HG03280 (cell line): ENCODE results near the gene CREM.
A peak's percentile ranks its signal among the peaks of the same experiment; 100 is the strongest.
"Not testable (repeated sequence)": the region's sequence is repeated elsewhere in the genome, so short reads cannot be mapped to it uniquely, and the experiment has no call there.

ENCODE experiments used
- ATAC-seq: cut with Tn5 transposase; IDR thresholded peaks from one replicate; pipeline ENCODE4 v1.9.1; 2021; ENCODE audit warnings: mild to moderate bottlenecking, moderate library complexity; ENCODE audit not compliant: unreplicated experiment

CREM gene

DNA sequence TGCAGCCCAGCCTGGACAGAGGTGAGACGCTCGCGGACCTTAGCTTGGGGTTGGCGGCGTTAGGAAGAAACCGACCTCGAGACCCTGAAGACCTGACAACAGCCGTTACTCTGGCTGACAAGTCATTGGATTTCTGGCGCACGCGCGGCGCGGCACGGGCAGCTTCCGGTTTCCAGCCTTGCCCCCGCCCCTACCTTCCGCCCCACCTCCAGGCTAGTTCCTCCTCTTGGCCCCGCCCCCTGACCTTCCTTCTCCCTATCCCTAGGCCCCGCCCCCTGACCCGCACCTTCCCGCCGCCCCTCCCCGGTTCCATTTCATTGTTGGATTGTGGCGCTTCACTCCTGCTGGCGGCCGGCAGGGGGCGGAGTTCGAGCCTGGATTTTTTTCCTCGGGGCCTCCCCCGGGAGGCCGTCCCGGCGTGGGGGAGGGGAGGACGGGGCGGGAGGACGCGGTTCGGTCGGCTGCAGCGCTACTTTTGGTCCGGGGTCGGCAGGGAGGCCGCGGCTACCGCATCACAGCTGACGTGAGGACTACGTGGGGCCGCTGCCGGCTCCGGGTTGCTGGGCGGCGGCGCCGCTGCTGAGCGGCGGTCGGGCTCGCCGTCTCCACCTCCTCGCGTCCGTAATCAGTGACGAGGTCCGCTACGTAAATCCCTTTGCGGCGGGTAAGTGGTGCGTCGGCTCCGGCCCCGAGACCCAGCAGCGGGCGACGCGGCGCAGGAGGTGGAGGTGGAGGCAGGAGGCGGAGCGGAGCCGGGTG lies at the start of gene CREM:
CREM (plus strand) TSS at position 317 of the 759 bp plus-strand sequence. CDS start 10,990 bp downstream, outside the sequence.
- peak; percentile 74 for ATAC-seq

GRCh38 chr10:35079265-35079664 lies 47.4 kb upstream of the CREM start:
- ATAC-seq: no peak

- no peak for ATAC-seq
These were observed 46.9 kb upstream of the CREM start for GRCh38 chr10:35079763-35080162.

GRCh38 chr10:35080261-35080660 lies 46.4 kb upstream of the CREM start:
- not testable (repeated sequence) for ATAC-seq

- ATAC-seq: no peak
These were observed 43.4 kb upstream of the CREM start for GRCh38 chr10:35083242-35083641.

GRCh38 chr10:35089611-35090161 lies 37.0 kb upstream of the CREM start:
- ATAC-seq: peak; percentile 23

GRCh38 chr10:35090162-35090954 lies 36.3 kb upstream of the CREM start, which contains the start of gene CUL2:
CUL2 (minus strand) TSS chr10:35090341; CDS start chr10:35071317, 19,024 bp downstream.
- peak; percentile 97 for ATAC-seq

DNA sequence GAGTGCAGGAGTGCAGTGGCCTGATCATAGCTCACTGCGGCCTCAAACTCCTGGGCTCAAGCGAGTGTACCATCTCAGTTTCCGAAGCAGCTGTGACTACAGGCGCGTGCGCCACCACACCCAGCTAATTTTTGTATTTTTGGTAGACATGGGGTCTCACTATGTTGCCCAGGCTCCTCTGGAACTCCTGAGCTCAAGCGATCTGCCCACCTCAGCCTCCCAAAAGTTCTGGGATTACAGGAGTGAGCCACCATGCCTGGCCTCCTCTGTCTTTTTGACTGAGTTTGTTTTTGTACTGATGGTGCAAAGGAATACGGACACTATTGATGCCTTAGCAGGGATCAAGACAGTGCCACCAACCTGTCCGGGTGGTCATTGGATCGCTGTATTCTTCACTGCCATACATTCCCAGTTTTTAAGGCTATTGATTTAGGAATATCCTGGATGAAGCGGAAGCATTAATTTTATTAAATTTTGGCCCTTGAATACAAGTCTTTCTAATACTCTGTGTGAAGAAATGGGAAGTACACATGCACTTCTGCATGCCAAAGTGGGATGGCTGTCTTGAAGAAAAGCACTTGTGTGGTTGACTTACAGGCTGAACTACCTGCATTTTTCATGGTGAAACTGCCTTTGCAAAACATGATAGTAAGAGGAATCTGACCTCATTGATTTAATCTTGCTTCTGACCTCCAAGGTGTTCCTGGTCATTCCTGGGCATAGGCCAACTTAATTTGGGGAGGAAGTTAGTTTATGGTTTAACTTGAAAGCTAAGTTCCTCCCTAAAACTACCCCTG lies 34.5 kb upstream of the CREM start:
- ATAC-seq: no peak

DNA sequence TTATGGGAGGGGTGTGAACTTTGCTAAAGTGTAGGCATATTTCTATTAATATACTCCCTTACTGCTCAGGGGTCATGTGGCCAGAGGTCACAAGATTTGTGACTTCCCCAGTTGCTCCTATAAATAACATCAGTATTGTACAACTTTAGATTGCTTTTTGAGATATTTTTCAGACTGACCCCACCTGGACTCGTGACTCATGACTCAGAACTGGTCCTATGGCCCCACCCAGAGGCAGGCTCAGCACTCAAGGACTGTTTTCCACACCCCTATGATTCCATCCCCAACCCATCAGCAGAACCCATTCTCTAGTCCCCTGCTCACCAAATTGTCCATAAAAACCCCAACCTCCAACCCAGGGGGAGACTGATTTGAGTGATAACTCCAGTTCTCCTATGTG lies 33.8 kb upstream of the CREM start:
- no peak for ATAC-seq

GRCh38 chr10:35096312-35096711 lies 30.3 kb upstream of the CREM start:
- ATAC-seq: no peak

DNA sequence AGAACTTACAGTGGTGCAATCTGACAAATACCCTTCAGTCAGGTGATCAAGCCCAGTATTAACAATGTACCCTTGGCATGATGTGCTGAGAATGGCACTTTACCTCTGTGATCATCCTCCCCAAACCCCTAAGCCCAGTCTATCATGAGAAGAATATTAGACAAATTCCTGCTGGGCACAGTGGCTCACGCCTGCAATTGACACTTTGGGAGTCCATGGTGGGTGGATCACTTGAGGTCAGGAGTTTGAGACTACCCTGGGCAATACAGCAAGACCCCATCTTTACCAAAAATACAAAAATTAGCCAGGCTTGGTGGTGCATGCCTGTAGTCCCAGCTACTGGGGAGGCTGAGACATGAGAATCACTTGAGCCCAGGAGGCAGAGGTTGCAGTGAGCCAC lies 29.1 kb upstream of the CREM start:
- no peak for ATAC-seq

DNA sequence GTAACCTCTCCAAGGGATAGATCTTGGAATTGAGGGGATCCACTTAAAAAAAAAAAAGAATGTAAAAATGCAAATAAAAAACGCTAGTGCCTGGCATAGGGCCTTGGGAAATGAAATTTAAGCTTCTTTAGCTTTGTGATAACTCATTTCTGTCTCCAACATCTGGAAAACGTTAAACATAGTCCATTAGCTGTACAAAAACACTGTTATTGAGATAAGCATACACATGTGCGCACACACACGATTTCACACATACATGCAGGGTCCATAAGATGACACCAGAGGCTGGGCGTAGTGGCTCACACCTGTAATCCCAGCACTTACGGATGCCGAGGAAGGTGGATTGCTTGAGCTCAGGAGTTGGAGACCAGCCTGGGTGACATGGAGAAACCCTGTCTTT lies 22.8 kb upstream of the CREM start:
- ATAC-seq: no peak

- ATAC-seq: no peak
These were observed 14.1 kb upstream of the CREM start for GRCh38 chr10:35112571-35112970.

DNA sequence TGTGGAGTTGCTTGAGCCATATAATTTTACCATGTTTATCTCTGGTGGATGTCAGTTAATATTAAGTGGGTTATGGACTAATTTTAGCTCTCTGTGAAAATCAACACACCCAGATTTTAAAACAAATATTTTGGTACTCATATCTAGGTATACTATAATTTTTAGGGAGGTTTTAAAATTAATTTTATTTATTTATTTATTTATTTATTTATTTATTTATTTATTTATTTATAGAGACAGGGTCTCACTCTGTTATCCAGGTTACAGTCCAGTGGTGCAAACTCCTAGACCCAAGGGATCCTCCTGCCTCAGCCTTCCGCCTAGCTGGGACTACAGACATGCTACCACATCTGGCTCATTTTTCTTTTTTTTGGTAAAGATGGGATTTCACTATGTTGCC lies 7.3 kb upstream of the CREM start:
- ATAC-seq: no peak

DNA sequence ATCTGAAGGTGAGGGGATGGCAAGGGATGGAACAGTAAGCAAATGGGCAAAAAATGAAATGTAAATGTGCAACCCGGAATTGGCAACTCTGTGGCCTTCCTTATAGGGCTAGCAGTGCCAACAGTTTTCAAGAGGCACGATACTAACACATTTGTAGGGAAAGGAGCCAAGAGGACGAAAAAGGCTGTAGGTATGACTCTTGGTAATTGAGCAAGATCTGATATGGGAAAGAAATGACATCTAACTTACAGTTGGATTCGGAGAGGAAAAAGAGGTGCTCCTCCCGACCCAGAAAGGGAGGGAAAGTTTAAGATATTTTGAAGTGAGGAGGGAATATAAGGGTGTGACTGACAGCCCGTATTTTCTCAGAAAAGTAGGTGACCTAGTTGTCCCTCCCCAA lies 2.1 kb upstream of the CREM start:
- no peak for ATAC-seq

- peak; percentile 6 for ATAC-seq
These were observed 550 bp upstream of the CREM start for GRCh38 chr10:35126062-35126529.

GRCh38 chr10:35127289-35127891 lies 744 bp downstream of the CREM start:
- peak; percentile 16 for ATAC-seq

- ATAC-seq: no peak
These were observed 2.6 kb downstream of the CREM start for GRCh38 chr10:35129185-35129674.

- ATAC-seq: no peak
These were observed 4.0 kb downstream of the CREM start for GRCh38 chr10:35130663-35131062.

- no peak for ATAC-seq
These were observed 6.1 kb downstream of the CREM start for GRCh38 chr10:35132727-35133126.
